ENCODE measurements around the gene DARS1.

Gene DARS1

DNA sequence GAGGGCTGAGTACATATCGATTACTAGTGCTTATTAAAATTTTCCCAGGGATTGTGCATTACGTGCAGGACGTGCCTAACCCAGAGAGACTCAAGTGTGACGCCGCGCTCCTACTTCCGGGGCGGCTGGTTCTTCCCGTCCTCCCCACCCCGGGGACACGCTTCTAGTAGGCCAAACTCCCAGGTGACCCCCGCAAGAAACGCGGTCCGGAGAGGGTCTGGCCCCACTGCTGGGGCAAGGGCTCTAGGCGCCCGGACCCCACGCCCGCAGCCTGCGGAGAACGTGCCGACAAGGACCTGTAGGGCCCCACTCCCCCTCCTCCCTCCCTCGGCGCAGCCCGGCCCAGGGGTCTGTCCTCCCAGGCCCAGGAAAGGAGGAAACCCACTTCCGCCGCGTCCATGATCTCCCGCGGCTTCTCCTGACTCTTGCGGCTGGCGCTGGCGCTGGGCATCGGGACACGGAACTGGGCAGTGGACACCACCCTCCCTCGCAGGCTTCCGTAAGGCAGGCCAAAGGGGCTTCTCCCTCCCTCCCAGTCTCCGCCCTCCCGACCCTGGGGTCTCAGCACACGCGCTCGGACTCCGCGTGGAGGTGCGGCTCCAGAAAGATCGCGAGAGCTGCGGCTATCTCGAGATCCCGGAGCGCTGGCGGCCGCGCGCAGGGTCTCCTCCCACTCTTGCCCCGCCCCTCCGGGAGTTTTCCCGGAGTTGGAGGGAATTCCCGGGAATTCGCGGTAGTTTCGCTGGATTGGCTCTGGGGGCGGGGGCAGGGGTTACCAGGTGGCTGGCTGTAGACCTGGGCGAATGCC is at the start of gene DARS1:
Gene DARS1, minus strand, starts transcription at position 609 of the 808 bp plus-strand sequence. Its CDS starts 158 bp downstream, at position 451.
- DNase-seq = peak; percentile 93

DNA sequence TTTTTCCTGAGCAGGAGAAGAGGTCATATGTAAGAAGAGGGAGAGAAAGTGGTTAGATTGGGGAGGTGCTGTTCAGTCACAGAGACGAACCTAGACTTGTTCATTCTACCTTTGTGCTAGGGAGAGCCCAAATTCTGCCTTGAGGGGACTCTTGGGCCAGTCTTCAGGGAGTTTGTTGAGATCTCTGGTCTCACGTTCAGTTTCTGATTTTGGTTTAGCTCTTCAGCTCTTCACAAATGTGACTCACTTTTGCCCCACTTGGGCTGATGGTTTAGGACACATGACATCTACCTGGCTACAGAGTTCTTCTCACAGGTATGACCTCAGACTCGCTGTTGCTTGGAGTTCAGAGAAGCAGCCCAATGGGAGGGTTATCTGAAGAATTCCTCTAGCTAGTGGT is 49.2 kb upstream of the DARS1 start:
- DNase-seq = no peak

DNA sequence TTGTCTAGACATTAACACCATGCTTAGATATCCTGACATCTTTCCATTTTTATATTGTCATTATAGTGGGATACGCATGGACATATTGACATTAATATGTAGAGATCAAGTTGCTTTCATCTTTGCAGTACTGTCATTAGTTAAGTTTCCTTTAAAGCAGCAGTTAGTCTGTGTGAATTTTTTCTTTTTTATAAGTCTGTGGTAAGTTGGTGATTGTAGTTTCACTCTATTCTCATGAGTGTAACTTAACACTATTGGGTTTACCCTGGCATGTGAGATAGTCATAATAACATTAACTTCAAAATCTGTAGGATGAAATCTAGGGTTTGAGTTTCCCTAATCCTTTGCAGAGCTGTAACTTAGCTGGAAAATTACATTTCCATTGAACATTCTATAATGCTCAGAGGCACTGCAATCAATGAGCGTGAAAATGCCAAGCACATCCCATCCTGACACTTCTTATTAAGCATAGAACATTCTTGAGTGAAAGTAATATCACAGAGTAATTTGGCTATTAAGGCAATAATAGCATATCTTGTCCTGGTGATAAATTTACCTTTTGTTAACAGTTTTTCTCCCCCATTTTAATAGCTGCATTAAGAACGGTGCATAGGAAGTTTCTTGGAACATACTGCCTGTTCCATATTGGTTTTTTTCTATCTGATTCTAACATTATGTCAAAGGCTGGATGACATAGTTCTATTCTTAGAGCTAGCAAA is 47.5 kb upstream of the DARS1 start:
- DNase-seq = no peak

DNA sequence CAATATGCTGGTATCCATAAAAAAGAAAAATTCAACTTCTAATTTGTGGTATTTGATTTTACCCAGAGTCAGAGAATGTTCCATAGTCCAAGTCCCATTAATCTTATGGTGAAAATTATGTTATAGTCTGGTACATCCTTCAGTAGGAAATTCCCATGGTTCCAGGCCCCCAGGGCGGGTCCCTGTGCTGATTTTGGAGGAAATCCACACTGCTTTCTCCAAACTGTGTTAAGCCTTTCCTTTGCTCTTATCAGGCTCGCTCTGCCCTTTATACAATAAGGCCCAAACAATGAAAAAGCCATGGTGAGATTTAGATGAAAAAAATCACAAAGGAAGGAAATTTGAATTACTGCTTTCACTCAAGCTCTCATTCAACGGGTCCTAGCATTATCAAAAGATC is 46.8 kb upstream of the DARS1 start:
- DNase-seq = no peak

DNA sequence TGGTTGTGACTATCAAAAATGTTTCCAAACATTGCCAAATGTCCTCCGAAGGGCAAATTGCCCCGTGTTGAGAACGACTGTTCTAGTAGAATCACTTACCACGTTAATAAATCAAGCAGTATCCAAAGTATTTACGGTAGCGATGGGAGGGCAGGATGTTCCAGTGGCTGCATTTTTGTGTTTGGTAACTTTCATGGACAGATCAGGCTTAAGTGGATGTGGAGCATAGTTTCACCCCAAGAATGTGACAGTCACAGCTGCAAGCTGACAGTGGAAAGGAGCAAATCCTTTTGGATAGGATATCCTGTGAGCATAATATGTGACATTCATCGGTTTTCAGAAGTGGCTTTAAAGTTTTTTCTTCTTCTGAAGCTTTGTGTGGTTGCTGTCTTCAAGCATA is 46.3 kb upstream of the DARS1 start:
- DNase-seq = no peak

DNA sequence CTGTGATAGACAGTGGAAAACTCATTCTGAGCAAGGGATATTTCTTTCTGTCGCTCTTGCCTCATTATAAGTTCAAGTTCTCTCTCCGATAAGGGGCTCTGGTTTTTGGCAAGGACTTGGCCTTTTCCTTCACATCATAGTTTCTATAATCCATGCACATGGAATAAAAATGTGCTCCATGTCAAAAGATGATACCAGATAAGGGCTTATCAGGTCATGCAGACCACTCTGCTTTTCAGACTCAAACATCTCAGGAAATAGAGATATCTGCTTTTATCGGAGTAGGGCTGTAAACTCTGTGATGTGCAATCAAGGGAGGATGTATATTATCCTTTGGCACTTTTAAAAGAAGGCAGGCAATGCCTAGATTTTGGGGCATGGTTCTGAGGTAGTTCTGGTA is 45.0 kb upstream of the DARS1 start:
- DNase-seq = no peak

DNA sequence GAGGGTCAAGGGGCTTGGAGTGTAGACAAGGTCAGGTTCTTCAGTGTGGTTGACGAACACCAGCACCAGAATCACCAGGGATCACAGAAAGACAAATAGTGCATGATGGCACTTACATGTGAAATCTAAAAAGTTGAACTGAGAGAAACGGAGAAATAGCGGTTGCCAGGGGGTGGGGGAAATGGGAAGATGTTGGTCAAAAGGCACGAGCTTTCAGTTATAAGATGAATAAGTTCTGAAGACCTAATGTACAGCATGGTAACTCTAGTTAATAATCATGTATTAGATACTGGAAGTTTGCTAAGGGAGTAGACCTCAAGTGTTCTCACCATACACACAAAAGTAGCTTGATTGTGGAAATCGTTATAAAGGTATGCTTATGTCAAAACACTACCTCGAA is 43.7 kb upstream of the DARS1 start:
- no peak for DNase-seq

DNA sequence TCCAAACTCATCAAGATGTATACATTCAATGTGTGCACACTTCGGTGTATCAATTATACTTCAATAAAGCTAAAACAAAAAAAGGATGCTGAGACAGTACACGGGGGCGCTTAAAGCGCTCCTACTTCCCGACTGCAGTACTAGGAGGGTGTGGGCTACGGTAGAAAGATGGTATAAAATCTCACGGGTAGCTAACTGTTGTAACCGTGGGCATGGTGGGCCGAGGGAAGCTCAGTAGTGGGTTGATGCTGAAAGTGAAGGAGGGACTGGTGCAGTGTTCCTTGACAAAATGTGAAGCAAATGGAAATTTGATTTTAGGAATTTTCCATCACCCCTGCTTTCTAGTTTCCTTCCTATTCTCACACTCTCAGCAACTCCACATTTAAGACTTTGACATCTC is 42.6 kb upstream of the DARS1 start:
- no peak for DNase-seq

DNA sequence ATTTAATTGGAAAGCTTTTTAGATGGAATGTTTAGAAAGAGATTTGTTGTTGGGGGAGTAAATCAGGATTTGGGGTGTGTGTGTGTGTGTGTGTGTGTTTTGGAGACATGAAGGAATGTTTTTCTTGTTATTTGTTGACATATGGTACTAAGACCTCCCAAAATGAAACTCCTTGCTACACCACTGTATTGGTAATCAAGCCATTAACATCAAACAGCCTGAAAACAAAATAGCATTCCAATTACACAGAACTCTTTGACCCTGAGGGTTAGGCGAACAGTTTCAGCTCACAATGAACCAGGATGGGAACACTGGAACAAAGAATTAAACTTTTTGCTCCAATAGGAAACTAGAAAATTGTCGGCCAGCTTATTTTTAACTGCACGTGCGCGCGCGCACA is 41.7 kb upstream of the DARS1 start:
- no peak for DNase-seq

DNA sequence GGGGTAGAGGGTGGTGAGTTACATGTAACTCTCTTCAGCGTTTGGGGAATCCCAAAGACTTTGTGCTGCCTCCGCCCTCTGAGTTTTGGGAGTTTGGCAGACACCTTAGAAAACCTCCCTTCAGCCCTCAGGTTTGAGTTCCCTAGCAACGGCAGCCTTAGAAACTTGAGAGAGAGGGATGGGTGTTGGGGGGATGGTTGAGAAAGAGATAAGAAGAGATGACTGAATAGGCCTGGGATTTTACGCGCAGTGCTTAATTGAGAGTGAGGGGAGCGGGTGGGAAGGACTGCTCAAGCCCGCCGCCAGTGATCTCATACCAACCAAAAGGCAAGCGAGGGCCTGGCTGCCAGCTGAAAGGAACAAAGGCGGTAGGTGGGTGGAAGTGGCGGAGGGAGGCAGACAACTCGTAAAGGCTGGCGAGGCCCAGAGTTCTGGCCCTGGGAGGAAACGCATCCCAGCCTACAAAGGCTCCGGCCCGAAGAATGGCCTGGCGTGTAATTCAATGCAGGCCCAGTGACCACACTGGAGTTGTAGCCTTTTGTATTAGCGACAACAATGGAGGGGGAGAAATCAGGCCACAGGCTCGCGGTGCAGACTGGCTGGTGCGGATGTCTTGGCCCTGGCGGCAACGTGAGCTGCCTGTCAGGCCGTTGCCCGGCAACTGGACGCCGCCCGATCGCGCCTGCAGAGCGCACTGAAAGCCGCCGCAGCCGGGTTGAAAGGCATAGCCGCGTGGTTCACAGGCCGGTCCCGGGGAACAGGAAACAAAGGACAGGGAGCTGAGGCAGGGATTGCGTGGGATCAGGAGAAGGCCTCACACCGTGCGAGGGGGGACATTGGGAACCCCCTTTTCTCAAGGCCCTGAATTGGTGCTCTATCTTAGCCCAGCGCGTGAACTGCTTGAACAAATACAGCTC is 39.9 kb upstream of the DARS1 start:
- peak; percentile 52 for DNase-seq

DNA sequence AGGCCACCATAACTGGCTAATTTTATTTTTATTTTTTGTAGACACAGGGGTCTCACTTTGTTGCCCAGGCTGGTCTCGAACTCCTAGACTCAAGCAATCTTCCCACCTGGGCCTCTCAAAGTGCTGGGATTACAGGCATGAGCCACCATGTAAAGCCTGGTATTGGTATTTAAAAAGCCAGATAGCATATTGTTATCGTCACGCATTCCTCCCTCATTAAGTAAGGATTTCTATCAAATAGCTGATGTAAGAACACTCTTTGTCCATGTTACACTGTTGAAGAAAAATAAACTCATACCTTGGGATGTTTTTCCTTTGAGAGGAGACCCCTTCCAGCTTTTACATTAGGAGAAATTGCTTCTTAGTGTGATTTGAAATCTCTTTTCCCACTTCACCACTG is 39.2 kb upstream of the DARS1 start:
- no peak for DNase-seq

DNA sequence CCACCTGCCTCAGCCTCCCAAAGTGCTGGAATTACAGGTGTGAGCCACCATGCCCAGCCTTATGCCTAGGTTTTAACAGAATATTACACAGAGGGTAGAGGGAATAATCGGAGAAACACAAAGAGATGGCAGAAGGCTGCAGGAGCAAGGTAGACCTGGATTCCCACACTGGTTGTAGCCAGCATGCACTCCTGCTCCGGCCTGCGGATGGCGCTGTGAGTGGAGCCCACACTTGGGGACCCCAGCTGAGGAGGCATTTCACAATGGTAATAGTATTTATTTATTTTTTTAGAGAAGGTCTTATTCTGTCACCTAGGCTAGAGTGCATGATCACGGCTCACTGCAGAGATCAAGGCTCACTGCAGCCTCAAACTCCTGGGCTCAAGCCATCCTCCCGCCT is 38.8 kb upstream of the DARS1 start:
- no peak for DNase-seq

DNA sequence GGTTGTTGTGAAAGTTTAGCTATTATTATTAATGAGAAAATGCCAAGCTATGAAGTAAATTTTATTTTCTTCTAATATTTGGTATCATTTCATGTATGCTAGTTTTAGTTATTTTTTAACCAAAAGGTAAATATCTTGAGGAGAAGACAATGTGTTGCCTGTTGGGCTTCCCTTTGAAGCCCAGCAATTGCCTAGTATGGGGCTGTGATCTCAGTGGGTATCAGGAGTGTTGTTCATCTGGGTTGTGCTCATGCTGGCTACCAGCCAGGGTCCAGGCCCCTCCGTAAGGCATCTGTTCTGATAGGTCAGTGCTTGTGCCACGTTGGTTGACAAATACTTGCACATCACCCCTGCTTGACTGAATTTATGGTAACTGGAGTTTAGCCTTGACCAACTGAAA is 38.0 kb upstream of the DARS1 start:
- no peak for DNase-seq

DNA sequence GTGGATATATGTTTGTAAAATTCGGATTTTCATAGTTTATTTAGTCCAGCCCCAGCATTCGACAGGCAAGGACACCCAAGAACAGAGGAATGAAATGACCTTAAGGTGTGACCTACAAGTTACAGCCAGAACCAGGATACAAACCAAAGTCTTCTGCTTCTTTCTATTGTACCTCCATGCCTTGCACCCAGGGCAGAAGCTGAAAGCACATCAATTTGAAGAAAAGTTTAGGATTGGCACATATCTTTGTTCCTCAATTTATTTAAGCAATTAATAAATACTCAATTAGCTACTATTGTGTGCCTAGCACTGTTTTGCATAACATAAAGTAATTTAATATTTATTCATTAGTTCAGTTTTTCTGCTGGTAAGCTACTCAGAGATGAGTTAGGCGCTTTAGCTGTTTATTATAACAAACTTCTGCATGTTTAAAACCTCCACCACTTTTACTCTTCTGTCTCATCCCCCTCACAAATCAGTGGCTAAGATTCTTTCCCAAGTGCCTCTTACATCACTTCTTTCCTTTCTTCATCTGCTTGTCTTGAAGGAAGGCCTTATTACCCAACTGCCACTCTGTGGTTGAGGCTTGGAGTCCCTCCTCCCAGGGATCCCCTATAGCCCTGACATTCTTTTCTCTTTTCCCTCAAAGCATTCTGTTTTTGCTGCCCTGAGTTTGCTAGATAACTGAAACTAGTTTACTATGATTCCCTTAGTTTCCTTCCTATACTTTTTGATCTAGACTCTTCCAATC is 37.1 kb upstream of the DARS1 start:
- no peak for DNase-seq

DNA sequence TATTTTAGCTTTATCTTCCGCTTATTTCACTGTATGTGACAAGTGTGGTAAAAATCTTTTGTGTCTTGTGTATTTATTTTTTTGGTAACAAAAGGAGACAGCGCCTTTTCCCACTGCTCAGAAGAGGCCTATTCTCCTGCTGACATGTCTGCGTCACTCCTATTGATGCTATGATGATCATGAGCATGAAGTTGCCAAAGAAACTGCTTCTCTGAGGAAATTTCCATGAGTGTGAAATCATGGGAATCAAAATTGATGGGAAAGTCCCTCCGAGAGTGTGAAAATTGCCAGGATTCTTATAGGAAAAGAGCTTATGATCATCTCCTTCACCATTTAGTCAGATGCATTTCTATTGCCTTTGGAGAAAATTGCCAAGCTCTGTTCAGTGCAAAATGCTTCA is 36.5 kb upstream of the DARS1 start:
- DNase-seq = no peak

DNA sequence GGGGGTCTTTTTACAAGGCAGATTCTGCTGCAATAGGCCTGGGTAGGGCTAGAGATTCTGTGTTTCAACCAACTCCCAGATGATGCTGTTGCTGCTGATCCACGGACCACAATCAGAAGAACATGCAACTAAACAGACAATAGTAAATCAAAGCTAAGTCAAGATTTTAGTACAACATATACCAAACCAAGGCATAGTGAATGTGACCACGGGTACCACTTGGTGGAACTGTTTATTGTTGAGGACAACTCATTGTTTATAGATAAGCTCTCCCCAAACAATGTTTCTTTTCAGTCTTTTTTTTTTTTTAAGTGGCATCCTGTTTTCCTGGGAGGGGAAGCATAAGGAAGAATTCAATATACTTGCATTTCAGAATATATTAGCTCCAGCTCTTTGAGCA is 36.0 kb upstream of the DARS1 start:
- DNase-seq = no peak

DNA sequence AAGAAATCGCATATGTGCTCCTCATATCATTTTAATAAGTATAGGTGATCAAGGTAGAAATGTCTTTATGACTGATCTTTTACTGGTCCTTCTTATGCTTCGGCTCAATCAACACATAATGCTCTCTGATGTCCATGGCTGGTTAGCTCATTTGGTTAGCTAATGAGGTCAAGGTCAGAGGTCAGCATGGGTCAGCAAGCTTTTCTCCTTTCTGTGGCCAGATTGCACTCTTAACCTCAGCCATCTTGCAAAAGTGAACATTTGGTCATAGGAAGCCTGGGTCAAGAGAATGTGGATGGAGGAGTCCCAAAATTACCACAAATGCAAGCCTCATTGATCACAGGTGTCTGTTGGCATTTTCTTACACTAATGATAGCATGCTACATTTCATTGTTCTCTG is 35.4 kb upstream of the DARS1 start:
- DNase-seq = no peak

DNA sequence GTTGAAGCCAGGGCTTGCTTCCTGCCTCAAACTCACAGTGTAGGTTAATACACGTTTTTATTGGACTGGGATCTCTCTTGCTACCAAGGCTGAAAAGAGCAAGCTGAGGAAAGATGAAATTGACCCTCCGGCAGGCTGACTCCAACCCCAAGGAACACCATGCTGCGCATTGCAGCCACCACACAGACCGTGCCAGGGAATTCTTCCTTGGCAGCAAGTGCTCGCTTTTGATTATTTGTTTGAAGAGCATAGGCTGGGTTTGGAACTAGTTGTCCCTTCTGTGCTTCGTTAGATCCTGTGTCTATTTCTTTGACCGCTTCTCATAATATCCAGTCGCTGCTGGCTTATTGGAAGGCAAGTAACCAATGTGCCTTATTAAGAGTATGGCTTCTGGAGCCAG is 34.4 kb upstream of the DARS1 start:
- no peak for DNase-seq

DNA sequence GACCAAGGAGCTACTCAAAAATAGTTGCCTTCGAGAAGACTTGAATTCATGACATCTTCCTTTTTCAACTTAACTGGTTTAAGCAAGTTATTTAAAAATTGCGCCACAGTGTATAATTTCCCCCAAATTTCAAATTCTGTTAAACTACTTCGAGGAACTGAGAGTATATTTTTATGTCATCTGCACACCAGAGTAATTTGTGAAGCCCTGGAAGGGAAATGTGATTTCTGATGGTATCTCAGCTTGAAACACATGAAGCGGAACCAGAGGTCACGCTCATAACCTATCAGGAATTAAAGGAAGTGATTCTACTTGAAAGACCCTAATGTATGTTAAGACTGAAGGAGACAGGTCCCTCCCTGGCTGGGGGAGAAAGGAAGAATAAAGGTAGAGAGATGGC is 33.9 kb upstream of the DARS1 start:
- no peak for DNase-seq

DNA sequence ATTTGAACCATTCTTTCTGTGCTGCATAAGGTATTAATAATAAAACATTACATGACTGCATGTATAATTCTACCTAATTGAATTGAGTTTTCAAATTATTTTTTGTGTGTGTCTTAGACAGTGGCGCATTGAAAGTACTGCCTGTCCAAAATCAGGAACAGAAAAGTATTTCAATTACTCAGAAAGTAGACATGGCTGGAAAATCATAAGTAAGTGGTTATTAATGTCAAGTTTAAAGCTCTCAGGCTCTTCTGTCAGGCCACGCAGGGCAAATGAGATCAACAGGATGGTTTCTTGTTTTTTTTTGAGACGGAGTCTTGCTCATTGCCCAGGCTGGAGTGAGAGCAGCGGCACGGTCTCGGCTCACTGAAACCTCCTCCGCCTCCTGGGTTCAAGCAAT is 32.4 kb upstream of the DARS1 start:
- DNase-seq = no peak

DNA sequence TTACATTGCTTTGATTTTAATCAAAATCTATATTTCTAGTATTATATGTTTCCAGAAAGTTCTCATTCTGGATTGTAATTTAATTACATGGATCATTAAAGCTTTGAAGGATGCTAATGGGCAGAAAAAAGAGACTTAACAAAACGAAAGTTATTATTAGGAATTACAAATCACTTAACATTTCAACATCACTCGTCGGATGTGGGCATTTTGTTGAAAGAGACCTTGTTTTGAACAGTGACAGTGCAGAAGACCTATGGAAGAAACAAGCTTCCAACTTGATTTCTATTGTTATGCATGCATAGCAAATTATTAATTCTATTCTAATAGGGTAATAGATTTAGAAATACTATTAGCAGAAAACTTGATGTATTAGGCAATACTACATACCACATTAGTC is 31.4 kb upstream of the DARS1 start:
- no peak for DNase-seq

DNA sequence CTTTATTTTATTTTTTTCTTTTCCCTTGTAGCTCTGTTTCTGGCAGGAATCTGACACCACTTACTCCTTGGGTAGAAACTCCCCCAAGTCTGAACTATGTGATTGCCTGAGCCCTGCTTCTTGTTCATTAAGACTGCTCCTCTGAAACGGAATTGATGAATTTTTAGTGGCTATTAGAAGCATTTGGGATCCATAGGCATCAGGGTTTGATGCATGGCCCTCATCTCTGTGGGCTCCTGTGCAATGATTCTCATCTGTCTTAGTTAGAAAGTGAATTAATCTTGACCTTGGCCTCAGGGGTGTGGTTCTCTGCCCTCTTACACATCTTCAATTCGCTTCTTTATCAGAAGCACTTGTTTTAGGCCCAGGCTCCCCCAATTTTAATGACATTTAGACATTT is 31.0 kb upstream of the DARS1 start:
- DNase-seq = no peak

DNA sequence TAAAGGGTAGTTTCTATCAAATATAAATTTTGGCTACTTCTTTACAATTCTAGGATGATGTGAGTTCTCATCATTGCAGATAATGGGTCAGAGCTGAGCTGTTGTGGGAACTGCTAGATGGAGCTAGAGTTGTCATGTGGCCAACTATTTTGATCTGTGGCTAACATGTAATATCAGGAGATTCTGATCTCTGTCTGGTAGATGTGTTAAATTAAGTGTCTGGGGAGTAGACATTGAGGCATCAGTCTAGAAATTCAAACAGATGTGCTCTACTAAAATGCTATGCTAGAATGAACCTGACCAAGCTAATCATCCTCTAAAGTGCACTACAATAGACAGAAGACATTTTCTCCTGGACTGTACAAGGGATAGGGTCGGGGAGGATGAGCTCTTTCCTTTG is 30.3 kb upstream of the DARS1 start:
- DNase-seq = no peak

All from fibroblast of skin of right quadriceps (primary cell).